B cell (primary cell): ENCODE measurements around the gene WAC.

Experiments used
- EZH2 ChIP-seq: IDR thresholded peaks from 2 replicates; pipeline ENCODE4 v1.6.1; 2012; ENCODE audit warnings: borderline replicate concordance, low read depth, mild to moderate bottlenecking, moderate library complexity, low read length; ENCODE audit not compliant: insufficient read depth, poor library complexity, severe bottlenecking
- TF ChIP-seq, protein P1 (sequence below): fragments of 200-600 bp; IDR thresholded peaks from one replicate; pipeline ENCODE4 v1.8.0; 2022; ENCODE audit warnings: antibody characterized with exemption, mild to moderate bottlenecking

- TF ChIP-seq, protein P1, sequence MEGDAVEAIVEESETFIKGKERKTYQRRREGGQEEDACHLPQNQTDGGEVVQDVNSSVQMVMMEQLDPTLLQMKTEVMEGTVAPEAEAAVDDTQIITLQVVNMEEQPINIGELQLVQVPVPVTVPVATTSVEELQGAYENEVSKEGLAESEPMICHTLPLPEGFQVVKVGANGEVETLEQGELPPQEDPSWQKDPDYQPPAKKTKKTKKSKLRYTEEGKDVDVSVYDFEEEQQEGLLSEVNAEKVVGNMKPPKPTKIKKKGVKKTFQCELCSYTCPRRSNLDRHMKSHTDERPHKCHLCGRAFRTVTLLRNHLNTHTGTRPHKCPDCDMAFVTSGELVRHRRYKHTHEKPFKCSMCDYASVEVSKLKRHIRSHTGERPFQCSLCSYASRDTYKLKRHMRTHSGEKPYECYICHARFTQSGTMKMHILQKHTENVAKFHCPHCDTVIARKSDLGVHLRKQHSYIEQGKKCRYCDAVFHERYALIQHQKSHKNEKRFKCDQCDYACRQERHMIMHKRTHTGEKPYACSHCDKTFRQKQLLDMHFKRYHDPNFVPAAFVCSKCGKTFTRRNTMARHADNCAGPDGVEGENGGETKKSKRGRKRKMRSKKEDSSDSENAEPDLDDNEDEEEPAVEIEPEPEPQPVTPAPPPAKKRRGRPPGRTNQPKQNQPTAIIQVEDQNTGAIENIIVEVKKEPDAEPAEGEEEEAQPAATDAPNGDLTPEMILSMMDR = no peak
- TF ChIP-seq EZH2 = no peak
Measured at GRCh38 chr10:28564905-28565304, 32.0 kb downstream of the WAC start.
